HG03457 (cell line): Measurements from ENCODE around the gene LACTBL1.

Source experiments
- ATAC-seq: cut with Tn5 transposase; IDR thresholded peaks from one replicate; pipeline ENCODE4 v1.9.1; 2021; ENCODE audit warnings: moderate number of reproducible peaks; ENCODE audit not compliant: unreplicated experiment

The LACTBL1 gene

GRCh38 chr1:22914156-22914555 is 58.5 kb downstream of the LACTBL1 start:
- ATAC-seq, result no peak

- ATAC-seq, result no peak
These were observed 59.1 kb downstream of the LACTBL1 start for GRCh38 chr1:22913421-22914141.

GRCh38 chr1:22912311-22912710 is 60.4 kb downstream of the LACTBL1 start:
- ATAC-seq, result no peak

DNA sequence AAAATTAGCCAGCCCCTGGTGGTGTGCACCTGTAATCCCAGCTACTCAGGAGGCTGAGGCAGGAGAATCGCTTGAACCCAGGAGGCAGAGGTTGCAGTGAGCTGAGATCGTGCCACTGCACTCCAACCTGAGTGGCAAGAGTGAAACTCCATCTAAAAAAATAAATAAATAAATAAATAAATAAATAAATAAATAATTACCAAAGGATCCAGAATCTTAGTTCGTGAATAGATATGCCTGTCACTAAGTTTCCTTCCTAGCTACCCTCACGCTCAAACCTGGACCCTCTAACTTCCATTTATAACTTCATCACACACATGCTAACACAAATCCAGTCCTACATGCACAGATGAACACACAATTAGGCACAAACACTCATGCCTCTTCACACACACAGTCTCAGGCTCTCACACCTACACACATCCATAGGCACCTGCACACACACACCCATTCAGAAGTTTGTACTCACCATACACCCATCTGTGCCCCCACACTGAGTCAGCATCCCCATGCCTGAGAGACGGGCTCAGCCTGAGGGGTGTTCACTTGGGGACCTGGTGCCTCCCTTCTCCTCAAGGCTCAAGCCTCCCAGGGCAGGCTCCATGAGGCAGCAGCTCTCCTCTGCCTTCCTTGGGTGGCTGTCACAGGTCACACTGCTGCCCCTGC is 61.5 kb downstream of the LACTBL1 start:
- no peak for ATAC-seq

- ATAC-seq, result no peak
These were observed 62.4 kb downstream of the LACTBL1 start for GRCh38 chr1:22910286-22910685.

DNA sequence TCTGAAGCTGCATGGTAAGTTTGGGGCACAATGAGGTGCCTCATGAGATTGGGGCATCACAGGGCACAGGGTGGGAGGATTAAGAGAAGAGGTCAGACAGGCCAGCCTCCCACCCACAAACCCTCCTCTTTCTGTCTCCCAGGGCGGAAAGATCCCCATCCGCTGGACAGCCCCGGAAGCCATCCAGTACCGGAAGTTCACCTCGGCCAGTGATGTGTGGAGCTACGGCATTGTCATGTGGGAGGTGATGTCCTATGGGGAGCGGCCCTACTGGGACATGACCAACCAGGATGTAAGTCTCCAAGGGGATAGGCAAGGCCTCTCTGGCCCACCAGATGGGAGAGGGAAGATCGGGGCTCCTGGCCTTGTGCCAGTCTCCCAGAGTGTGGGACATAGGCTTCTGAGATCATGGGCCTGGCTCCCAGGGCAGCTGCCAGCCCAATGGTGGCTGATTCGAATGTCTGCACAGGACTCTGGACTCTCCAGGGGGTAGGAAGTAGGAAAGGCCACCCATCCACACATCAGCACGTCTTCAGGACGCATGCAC is 63.7 kb downstream of the LACTBL1 start:
- ATAC-seq, result no peak

GRCh38 chr1:22907528-22907927 is 65.1 kb downstream of the LACTBL1 start:
- ATAC-seq, result no peak

DNA sequence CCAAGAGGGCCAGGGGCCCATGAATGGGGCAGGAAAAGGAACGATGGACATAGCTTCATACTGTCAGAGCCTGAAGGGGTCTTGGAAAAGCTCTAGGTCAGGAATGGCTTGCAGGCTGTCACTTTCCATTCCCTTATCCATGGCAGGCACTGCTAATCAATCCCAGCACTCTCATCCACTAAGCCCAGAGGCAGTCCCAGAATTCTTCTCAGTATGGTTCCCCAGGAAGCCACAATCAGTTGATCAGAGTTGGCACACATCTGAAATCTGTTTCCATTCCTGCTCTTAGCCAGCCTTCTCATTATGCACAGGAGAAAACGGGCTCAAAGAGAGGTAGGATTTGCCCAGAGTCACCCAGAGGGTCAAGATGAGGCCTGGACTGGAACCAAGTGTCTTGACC is 65.7 kb downstream of the LACTBL1 start:
- ATAC-seq, result no peak

- ATAC-seq, result no peak
These were observed 69.6 kb downstream of the LACTBL1 start for GRCh38 chr1:22903113-22903512.
